WERI-Rb-1 (cell line): ENCODE data around the gene ZMYND19.
"Not testable (repeated sequence)": the region's sequence is repeated elsewhere in the genome, so short reads cannot be mapped to it uniquely, and the experiment has no call there.

Experiments used
- DNase-seq: peaks from one replicate; pipeline ENCODE4 v3.0.0-alpha.2; 2020
- H3K27ac ChIP-seq: fragments of 250-450 bp; sonication (Bioruptor Pico); 2 replicates; pipeline ENCODE4 v1.5.1; 2020; ENCODE audit warnings: mild to moderate bottlenecking, moderate library complexity
- H3K27me3 ChIP-seq: fragments of 250-450 bp; sonication (Bioruptor Pico); 2 replicates; pipeline ENCODE4 v1.5.1; 2021; ENCODE audit warnings: mild to moderate bottlenecking, low read depth, moderate library complexity; ENCODE audit not compliant: insufficient read depth, severe bottlenecking
- H3K36me3 ChIP-seq: fragments of 250-450 bp; sonication (Bioruptor Pico); 2 replicates; pipeline ENCODE4 v1.5.1; 2020; ENCODE audit warnings: mild to moderate bottlenecking, moderate library complexity
- H3K4me3 ChIP-seq: 2 replicates; pipeline ENCODE4 v1.5.1; 2011; ENCODE audit warnings: low read depth, mild to moderate bottlenecking, control low read depth, low read length
- H3K9me3 ChIP-seq: fragments of 250-450 bp; sonication (Bioruptor Pico); 2 replicates; pipeline ENCODE4 v1.5.1; 2021; ENCODE audit warnings: mild to moderate bottlenecking, moderate library complexity; ENCODE audit not compliant: severe bottlenecking
- TF ChIP-seq, protein P1 (sequence below): IDR thresholded peaks from 2 replicates; pipeline ENCODE4 v1.5.1; 2011; ENCODE audit warnings: low read depth, mild to moderate bottlenecking, control low read depth, inconsistent platforms, low read length

ZMYND19 gene

DNA sequence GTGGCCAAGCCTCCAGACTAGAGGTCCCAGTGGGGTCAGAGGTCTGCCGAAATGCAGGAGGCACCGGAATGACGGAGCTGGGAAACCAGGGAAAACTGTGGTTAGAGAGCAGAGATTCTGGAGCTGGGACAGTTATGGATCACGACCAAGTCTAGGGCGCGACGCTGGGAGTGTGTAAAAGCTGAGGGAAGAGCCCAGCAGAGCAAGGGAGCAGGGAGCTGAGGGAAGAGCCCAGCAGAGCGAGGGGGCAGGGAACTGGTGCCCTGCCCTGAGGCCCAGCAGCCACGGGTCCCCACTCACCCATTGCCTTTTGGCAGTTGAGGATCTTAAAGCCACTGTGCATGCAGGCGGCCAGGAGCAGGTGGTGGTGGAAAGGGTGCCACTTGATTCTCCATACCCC, 26.2 kb downstream of the ZMYND19 start:
- no peak overlapping the region for H3K4me3 ChIP-seq
- DNase-seq: no peak
- peaks cover 38% of the 10 kb centered on the region for H3K36me3 ChIP-seq
- TF ChIP-seq, protein P1, sequence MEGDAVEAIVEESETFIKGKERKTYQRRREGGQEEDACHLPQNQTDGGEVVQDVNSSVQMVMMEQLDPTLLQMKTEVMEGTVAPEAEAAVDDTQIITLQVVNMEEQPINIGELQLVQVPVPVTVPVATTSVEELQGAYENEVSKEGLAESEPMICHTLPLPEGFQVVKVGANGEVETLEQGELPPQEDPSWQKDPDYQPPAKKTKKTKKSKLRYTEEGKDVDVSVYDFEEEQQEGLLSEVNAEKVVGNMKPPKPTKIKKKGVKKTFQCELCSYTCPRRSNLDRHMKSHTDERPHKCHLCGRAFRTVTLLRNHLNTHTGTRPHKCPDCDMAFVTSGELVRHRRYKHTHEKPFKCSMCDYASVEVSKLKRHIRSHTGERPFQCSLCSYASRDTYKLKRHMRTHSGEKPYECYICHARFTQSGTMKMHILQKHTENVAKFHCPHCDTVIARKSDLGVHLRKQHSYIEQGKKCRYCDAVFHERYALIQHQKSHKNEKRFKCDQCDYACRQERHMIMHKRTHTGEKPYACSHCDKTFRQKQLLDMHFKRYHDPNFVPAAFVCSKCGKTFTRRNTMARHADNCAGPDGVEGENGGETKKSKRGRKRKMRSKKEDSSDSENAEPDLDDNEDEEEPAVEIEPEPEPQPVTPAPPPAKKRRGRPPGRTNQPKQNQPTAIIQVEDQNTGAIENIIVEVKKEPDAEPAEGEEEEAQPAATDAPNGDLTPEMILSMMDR: no peak
- no peaks in the 10 kb centered on the region for H3K27me3 ChIP-seq
- H3K9me3 ChIP-seq: no peaks in the 10 kb centered on the region
- H3K27ac ChIP-seq: no peak overlapping the region

DNA sequence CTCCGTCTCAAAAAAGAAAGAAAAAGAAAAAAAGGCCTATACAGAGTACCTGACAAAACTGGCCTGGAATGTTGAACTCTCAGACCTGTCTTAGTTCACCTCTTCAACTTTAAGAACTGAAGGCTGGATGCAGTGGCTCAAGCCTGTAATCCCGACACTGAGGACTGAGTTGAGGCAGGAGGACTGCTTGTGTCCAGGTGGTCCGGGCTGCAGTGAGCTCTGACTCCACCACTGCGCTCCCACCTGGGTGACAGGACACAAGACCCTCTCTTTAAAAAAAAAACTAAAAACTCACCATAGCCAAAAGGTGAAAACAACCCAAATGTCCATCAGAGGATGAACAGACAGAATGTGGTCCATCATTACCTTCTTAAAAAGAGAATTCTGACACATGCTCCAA, 32.2 kb downstream of the ZMYND19 start:
- Histone ChIP-seq H3K9me3 (no peaks in the 10 kb centered on the region), H3K27me3 (no peaks in the 10 kb centered on the region), H3K27ac (no peak overlapping the region), H3K36me3 (peaks cover 67% of the 10 kb centered on the region), H3K4me3 (no peak overlapping the region)
- DNase-seq: no peak
- TF ChIP-seq, protein P1: no peak

DNA sequence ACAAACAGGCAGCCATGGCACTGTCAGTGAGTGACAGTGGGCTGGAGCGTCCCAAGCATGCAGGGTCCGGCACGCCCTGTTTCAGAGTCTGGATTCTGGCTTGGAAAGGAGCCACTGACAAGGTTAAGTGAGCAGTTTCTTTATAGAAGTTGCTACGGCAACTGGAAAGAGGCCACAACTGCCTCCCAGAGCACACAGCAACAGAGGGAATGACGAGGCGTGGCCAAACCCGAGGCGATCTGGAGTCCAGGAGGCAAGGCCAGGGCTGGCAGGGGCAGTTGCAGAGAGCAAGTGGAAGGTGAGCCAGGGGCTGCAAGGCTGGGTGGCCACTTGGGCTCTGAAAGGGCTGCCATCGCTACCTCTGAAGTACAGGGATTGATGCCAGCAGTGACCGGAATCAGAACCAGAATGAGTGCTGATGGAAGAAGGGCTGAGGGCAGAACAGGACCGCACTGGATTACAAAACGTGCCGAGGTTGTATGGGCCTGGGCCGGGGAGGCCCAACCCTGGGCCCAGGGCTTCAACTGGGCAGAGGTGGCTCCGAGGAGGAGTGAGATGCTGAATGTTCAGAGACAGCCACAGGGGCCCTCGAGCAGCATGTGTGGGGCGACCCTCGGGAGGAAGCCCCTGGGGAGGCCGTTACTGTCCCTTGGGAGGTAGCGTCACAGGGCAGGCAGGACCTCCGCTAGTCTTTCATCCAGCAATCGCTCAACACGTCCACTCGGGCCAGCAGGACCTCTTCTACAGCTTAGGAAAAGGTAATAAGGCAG, 34.1 kb downstream of the ZMYND19 start:
- no peak for DNase-seq
- H3K27me3 ChIP-seq: no peaks in the 10 kb centered on the region
- no peaks in the 10 kb centered on the region for H3K9me3 ChIP-seq
- TF ChIP-seq, protein P1: no peak
- no peak overlapping the region for H3K27ac ChIP-seq
- H3K4me3 ChIP-seq: no peak overlapping the region
- peaks cover 57% of the 10 kb centered on the region for H3K36me3 ChIP-seq

DNA sequence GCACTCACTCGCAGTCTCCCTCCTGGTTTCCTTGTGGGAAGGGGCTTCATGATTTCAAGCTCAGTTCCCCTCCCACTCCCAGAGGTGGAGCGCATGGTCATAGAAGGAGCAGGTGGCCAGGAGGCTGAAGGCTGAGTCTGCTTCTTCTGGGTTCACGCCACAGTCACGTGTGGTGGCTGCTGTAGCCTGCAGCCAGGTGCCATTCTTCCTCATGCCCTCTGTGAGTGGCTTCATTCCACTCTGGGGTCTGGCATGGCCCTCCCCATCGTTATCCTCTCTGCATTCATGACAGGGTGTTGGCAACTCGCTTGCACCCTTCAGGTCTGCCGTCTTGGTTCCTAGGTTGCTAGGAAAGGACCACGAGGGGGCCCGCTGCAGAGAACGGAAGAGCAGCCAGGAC, 35.1 kb downstream of the ZMYND19 start:
- TF ChIP-seq, protein P1: no peak
- H3K36me3 ChIP-seq: peaks cover 52% of the 10 kb centered on the region
- no peak for DNase-seq
- no peak overlapping the region for H3K4me3 ChIP-seq
- H3K27ac ChIP-seq: no peak overlapping the region
- no peaks in the 10 kb centered on the region for H3K9me3 ChIP-seq
- no peaks in the 10 kb centered on the region for H3K27me3 ChIP-seq

DNA sequence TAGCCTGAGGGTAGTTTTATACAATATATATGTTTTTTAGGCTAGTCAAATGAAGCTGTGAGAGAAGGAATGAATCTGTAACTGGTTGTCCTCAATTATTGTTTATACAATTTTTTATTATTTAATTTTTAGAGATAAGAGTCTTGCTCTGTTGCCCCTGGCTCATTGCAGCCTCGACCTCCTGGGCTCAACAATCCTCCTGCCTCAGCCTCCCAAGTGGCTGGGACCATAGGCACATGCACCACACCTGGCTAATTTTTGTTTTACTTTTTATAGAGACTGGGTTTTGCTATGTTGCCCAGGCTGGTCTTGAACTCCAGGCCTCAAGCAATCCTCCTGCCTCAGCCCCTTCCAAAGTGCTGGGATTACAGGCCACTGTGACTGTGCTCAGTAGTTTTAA, 36.0 kb downstream of the ZMYND19 start:
- Histone ChIP-seq H3K27ac (no peak overlapping the region), H3K9me3 (no peaks in the 10 kb centered on the region), H3K36me3 (peaks cover 48% of the 10 kb centered on the region), H3K27me3 (no peaks in the 10 kb centered on the region), H3K4me3 (no peak overlapping the region)
- TF ChIP-seq, protein P1: no peak
- DNase-seq: no peak

DNA sequence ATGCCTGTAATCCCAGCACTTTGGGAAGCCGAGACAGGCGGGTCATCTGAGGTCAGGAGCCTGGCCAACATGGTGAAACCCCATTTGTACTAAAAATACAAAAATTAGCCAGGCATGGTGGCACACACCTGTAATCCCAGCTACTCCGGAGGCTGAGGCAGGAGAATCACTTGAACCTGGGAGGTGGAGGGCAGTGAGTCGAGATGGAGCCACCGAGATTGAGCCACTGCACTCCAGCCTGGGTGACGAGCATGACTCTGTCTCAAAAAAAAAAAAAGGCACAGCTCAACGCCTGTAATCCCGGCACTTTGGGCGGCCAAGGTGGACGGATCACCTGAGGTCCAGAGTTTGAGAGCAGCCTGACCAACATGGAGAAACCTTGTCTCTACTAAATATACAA, 36.7 kb downstream of the ZMYND19 start:
- DNase-seq, H3K27me3 ChIP-seq: not testable (repeated sequence)

More for the DNA sequence above, 36.7 kb downstream of the ZMYND19 start:
- H3K4me3 ChIP-seq, H3K27ac ChIP-seq, H3K9me3 ChIP-seq: not testable (repeated sequence)
- peaks cover 45% of the 10 kb centered on the region for H3K36me3 ChIP-seq
